Heart left ventricle (tissue), 16 donors: ENCODE data around the gene COX14. TPM values are rescaled to one million over a fixed set of nuclear protein-coding genes. Genes with fewer than 3 reads are reported as not detected.
A peak's percentile ranks its signal among the peaks of the same experiment; 100 is the strongest.

Source experiments
- ATAC-seq, 4 donors: fragments of 200-7000 bp; cut with Tn5 transposase; one replicate each; pipeline ENCODE4 v1.9.1; 2020 to 2022; ENCODE audit warnings: moderate library complexity in 4 of 4, mild to moderate bottlenecking in 3 of 4, moderate number of reproducible peaks in 1 of 4
- DNase-seq, 5 donors: peaks; one replicate each; pipeline ENCODE4 v3.0.0-alpha.2; 2020
- H3K27ac ChIP-seq, 12 donors: fragments of 200-600 bp; sonication (generic) in 4 of 12; one replicate each; pipeline versions ENCODE4 v1.5.0 to v1.8.0; 2016 to 2022; ENCODE audit warnings: mild to moderate bottlenecking in 2 of 12
- H3K27me3 ChIP-seq, 9 donors: fragments of 200-600 bp; sonication (generic) in 2 of 9; one replicate each; pipeline versions ENCODE4 v1.5.1 to v1.8.0; 2016 to 2022; ENCODE audit warnings: mild to moderate bottlenecking in 3 of 9
- H3K36me3 ChIP-seq, 9 donors: fragments of 200-600 bp; sonication (generic) in 2 of 9; one replicate each; pipeline versions ENCODE4 v1.5.0 to v1.8.0; 2018 to 2022; ENCODE audit warnings: mild to moderate bottlenecking in 2 of 9
- H3K4me1 ChIP-seq, 12 donors: fragments of 200-600 bp; sonication (generic) in 4 of 12; one replicate each; pipeline versions ENCODE4 v1.5.0 to v1.8.0; 2016 to 2022; ENCODE audit warnings: mild to moderate bottlenecking in 3 of 12
- H3K4me3 ChIP-seq, 12 donors: fragments of 200-600 bp; sonication (generic) in 4 of 12; one replicate each; pipeline versions ENCODE4 v1.5.0 to v1.8.0; 2017 to 2022; ENCODE audit warnings: mild to moderate bottlenecking in 9 of 12, moderate library complexity in 4 of 12
- H3K9me3 ChIP-seq, 12 donors: fragments of 200-600 bp; sonication (generic) in 4 of 12; one replicate each; pipeline versions ENCODE4 v1.5.0 to v1.8.0; 2016 to 2022; ENCODE audit warnings: mild to moderate bottlenecking in 1 of 12
- CTCF ChIP-seq, 12 donors: fragments of 200-600 bp; sonication (generic) in 4 of 12; IDR thresholded peaks; one replicate each; pipeline versions ENCODE4 v1.5.0 to v1.8.0; 2018 to 2022; ENCODE audit warnings: antibody characterized with exemption in 12 of 12, mild to moderate bottlenecking in 5 of 12
- POLR2A ChIP-seq, 2 donors: fragments of 450-650 bp; IDR thresholded peaks; one replicate each; pipeline ENCODE4 v1.6.1; 2017; ENCODE audit warnings: antibody characterized with exemption in 2 of 2, mild to moderate bottlenecking in 2 of 2, moderate library complexity in 2 of 2
- WGBS, 4 donors: extraction: QIAGEN DNeasy Blood & Tissue Kit in 2 of 4; methylation state at CpG; one replicate each; pipeline versions ENCODE4 v1.1.5 to v1.1.7; 2013 to 2018; 5-methylcytosine and 5-hydroxymethylcytosine counted together
- intact Hi-C, 10 donors: fragments of 100-400 bp; cut with DNase I; formaldehyde crosslinking; loops; one replicate each; pipeline versions ENCODE4 v1.11.1 to v1.14.2; 2022
- polyA plus RNA-seq, 2 donors: library from polyadenylated mRNA; stranded (reverse); fragments of 200-250 nt; gene quantifications; one replicate each; pipeline ENCODE4 v1.2.3, GENCODE V29; 2013
- total RNA-seq, 9 donors: library from RNA; depleted of rRNA in 2 of 9; stranded (reverse); fragments of >200 nt in 2 of 9; fragmentation: NEBNext Ultra II Directional in 3 of 9; extraction: Animal tissue kit (Norgen Biotek cat#: 25700) in 3 of 9; gene quantifications; one replicate each; pipeline versions ENCODE4 v1.1.0 to v1.2.4, GENCODE V29; 2016 to 2023
- donor health status: ischemic (EF 13 %, LVEDD 7.1; RV severe dilation, severe dysfunction).
- donor health status: healthy with polysubstance abuse.
- donor health status: DM: no; HTN: yes; CAD: no.
- donor health status: DM: no; HTN: no; CAD: no.
- donor health status: ischemic (EF 25% LVEDD 6.9; RV normal size, moderate dysfunction).
- donor health status: ischemic (EF 25% LVEDD 5.7; RV mildly dilated, moderate dysfunction).
- donor health status: healthy.
- donor health status: DM: yes; HTN: yes; CAD: no.
- donor health status: ischemic (EF 35%, LVEDD 5.7; RV mildly dilated, moderate dysfunction).
- donor health status: nonischemic (EF 11% LVEDD 7.7; RV severe dilation, severe dysfunction).
- donor health status: DM: yes; HTN: yes; CAD: no.
- donor health status: PGD.
- donor health status: ischemic (EF 29% LVEDD 5.4; RV normal size, mild dysfunction).
- donor health status: nonischemic (EF 23%, LVEDD 6.1; RV moderate dilation, normal function).

The COX14 gene
- total and polyA plus RNA-seq, 11 donors: 134 to 217 (median 159) TPM

- H3K27me3 ChIP-seq: no peaks in the 10 kb centered on the region
- DNase-seq: no peak
- TF ChIP-seq CTCF (IDR thresholded peaks at IDR 0.05): no peak
- TF ChIP-seq POLR2A (IDR thresholded peaks at IDR 0.05): no peak
- no peak overlapping the region for H3K27ac ChIP-seq
- H3K9me3 ChIP-seq: no peaks in the 10 kb centered on the region
- H3K36me3 ChIP-seq: peaks cover 0 to 94% (median 76%) of the 10 kb centered on the region in 9 donors
- 66 to 87% (median 78%) methylated on average over 4 of the region's 4 CpGs for WGBS, 4 donors
- peaks cover 0 to 50% (median 14%) of the 10 kb centered on the region in 12 donors for H3K4me1 ChIP-seq
- H3K4me3 ChIP-seq: no peak overlapping the region
- intact Hi-C loops: no loop called here
- ATAC-seq: no peak
Observed at GRCh38 chr12:50129290-50129689, 17.3 kb downstream of the COX14 start.

- Histone ChIP-seq H3K36me3 (peaks cover 0 to 96% (median 86%) of the 10 kb centered on the region in 9 donors), H3K27me3 (no peaks in the 10 kb centered on the region), H3K9me3 (no peaks in the 10 kb centered on the region), H3K4me1 (peaks cover 0 to 37% (median 10%) of the 10 kb centered on the region in 12 donors), H3K4me3 (no peak overlapping the region), H3K27ac (no peak overlapping the region)
- WGBS, 4 donors: 76 to 88% (median 80%) methylated on average over 2 of the region's 2 CpGs
- ATAC-seq: no peak
- TF ChIP-seq CTCF (IDR thresholded peaks at IDR 0.05): peak in 11 of 12 donors; percentile 20 to 73 (median 41)
- TF ChIP-seq POLR2A (IDR thresholded peaks at IDR 0.05): no peak
- intact Hi-C loops: loop anchor here in 3 of 10 donors (2.0 to 5.0 kb wide), 3 partner anchors 40 to 45 kb away; no protein-coding TSS in a partner anchor
- DNase-seq: no peak
Observed at GRCh38 chr12:50132505-50133135, 20.6 kb downstream of the COX14 start.

GRCh38 chr12:50142993-50143392 lies 31.0 kb downstream of the COX14 start:
- no peaks in the 10 kb centered on the region for H3K27me3 ChIP-seq
- peaks cover 0 to 23% (median 4%) of the 10 kb centered on the region in 12 donors for H3K4me1 ChIP-seq
- ATAC-seq (no peak), DNase-seq (no peak)
- WGBS, 4 donors: 71 to 80% (median 78%) methylated on average over 8 of the region's 8 CpGs
- H3K27ac ChIP-seq: no peak overlapping the region
- TF ChIP-seq POLR2A (IDR thresholded peaks at IDR 0.05) (no peak), CTCF (IDR thresholded peaks at IDR 0.05) (no peak)
- H3K36me3 ChIP-seq: peaks cover 0 to 58% (median 43%) of the 10 kb centered on the region in 9 donors
- no peaks in the 10 kb centered on the region for H3K9me3 ChIP-seq
- H3K4me3 ChIP-seq: no peak overlapping the region
- intact Hi-C loops: no loop called here

- no peak for DNase-seq
- ATAC-seq: no peak
- peaks cover 0 to 37% (median 26%) of the 10 kb centered on the region in 9 donors for H3K36me3 ChIP-seq
- H3K27ac ChIP-seq: peak overlapping the region in 3 of 12 donors; percentile 4 to 47 (median 11)
- no peak for TF ChIP-seq POLR2A (IDR thresholded peaks at IDR 0.05)
- no peak for TF ChIP-seq CTCF (IDR thresholded peaks at IDR 0.05)
- no peak overlapping the region for H3K4me3 ChIP-seq
- H3K27me3 ChIP-seq: no peaks in the 10 kb centered on the region
- H3K4me1 ChIP-seq: peaks cover 0 to 26% (median 5%) of the 10 kb centered on the region in 12 donors
- WGBS, 4 donors: 34 to 38% (median 36%) methylated on average over 2 of the region's 2 CpGs
- no peaks in the 10 kb centered on the region for H3K9me3 ChIP-seq
- intact Hi-C loops: no loop called here
Observed at GRCh38 chr12:50145439-50145838, 33.4 kb downstream of the COX14 start.
